Cardiac fibroblast (primary cell): ENCODE measurements around the gene MAB21L2.

Source experiments
- DNase-seq, 2 donors: peaks; one replicate each; pipeline versions ENCODE4 v3.0.0 to v3.0.0-alpha.2; 2010; ENCODE audit warnings: low read depth in 2 of 2
- H3K4me3 ChIP-seq, 2 donors: replicated peaks in 1 of 2; 1 replicate in 1 of 2; 2 replicates in 1 of 2; pipeline ENCODE4 v1.5.1; 2011; ENCODE audit warnings: low read depth in 2 of 2, low read length in 2 of 2, mild to moderate bottlenecking in 2 of 2, moderate library complexity in 1 of 2
- CTCF ChIP-seq: IDR thresholded peaks from one replicate; pipeline ENCODE4 v1.5.1; 2011; ENCODE audit warnings: low read depth, mild to moderate bottlenecking, low read length, inconsistent platforms

Gene MAB21L2

GRCh38 chr4:150567070-150567469, 14.9 kb upstream of the MAB21L2 start:
- H3K4me3 ChIP-seq, result no peak overlapping the region
- TF ChIP-seq CTCF, result no peak
- no peak for DNase-seq

- DNase-seq, result peak; percentile 18 to 82
- H3K4me3 ChIP-seq, result no peak overlapping the region
- no peak for TF ChIP-seq CTCF
Observed at GRCh38 chr4:150569384-150569987, 12.5 kb upstream of the MAB21L2 start.

- no peak overlapping the region for H3K4me3 ChIP-seq
- no peak for TF ChIP-seq CTCF
- DNase-seq, result no peak
Observed at GRCh38 chr4:150569998-150570535, 11.9 kb upstream of the MAB21L2 start.

- no peak for DNase-seq
- H3K4me3 ChIP-seq, result no peak overlapping the region
- no peak for TF ChIP-seq CTCF
Observed at GRCh38 chr4:150570862-150571261, 11.1 kb upstream of the MAB21L2 start.

- no peak for TF ChIP-seq CTCF
- peak in 1 of 2 donors; percentile 28 for DNase-seq
- H3K4me3 ChIP-seq, result no peak overlapping the region
Observed at GRCh38 chr4:150572704-150573504, 9.0 kb upstream of the MAB21L2 start.

GRCh38 chr4:150573534-150573933, 8.4 kb upstream of the MAB21L2 start:
- TF ChIP-seq CTCF, result no peak
- peak; percentile 28 to 55 for DNase-seq
- no peak overlapping the region for H3K4me3 ChIP-seq
